Activated CD4-positive, alpha-beta T cell treated with anti-CD3 and anti-CD28 coated beads, Interleukin-2, amount 50 U/mL, for 1 hour (primary cell): ENCODE data around the gene SPPL2C.
"Not testable (repeated sequence)": the region's sequence is repeated elsewhere in the genome, so short reads cannot be mapped to it uniquely, and the experiment has no call there.

ENCODE experiments used
- DNase-seq: peaks from one replicate; pipeline ENCODE4 v3.0.0-alpha.2; 2020

Gene SPPL2C

DNA sequence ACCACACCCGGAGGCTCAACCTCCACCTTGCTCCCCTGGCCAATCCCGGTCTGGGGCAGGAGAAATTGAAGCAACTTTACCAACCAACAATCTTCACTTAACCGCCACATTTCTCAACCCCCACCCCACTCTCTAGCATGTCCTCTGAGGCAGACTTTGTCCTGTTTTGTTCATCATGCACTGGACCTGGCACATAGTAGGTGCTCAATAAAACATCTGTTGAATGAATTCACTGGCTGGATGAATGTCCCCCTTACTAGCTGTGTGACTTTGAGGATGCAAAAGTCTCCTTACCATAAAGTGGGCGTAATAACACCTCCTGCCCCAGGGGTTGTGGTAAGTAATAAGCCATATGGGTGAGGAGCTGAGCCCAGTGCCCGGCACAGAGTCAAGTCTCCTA, 5.8 kb downstream of the SPPL2C start:
- no peak for DNase-seq

DNA sequence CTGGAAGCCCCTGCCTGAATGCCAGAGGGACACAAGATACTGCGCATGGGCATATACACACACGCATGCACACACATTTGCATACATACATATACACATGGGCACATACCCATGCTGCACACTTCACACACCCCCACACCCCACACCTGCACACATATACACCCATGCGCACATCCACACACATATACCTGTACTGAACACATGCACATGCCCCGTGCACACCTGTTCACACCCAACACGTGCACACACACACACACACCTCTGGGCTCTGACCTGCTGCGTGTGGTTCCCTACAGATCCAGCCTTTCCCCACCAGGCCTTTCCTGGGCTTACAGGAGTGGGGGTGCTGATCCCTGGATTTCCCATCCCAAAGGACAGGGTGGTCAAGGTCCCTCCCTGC, 6.3 kb downstream of the SPPL2C start:
- DNase-seq = no peak

GRCh38 chr17:45851464-45851863, 6.8 kb downstream of the SPPL2C start:
- no peak for DNase-seq

- DNase-seq = no peak
Observed at GRCh38 chr17:45851873-45852272, 7.2 kb downstream of the SPPL2C start.

DNA sequence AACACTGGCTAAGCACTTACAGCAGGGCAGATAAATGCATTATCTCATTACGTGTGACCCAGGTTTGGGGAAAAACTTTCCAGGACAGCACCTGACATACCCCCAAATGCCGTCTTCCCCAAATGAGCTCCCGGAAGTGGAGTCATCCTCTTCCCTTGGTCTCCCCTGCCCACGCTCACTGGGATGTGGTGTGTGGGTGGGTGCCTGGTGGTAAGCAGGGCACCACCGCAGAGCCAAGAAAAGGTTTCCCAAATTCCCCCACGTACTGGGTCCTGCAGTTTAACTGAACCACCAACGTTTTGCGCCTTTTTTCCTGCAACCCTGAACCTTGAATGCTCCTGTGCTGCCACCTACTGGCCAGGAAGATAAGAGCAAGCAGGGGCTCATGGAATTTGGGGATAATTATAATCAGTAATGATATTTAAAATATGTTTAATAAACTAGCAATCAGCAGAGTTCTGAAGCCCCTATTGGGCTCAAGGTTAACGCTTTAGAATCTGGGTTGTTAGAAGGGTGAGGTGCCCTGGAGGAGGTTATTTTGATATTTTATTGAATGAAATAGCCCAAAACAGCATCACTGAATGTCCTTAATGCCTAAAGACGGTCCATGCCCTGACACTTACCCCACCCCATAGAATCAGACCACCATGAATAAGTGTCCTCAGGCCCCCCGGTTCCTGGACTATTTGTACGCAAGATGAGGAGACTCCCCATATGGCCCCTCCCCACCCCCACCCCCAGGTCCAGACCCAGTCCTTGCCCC, 8.0 kb downstream of the SPPL2C start:
- DNase-seq = peak; percentile 62

- no peak for DNase-seq
Observed at GRCh38 chr17:45854209-45854608, 9.5 kb downstream of the SPPL2C start.

DNA sequence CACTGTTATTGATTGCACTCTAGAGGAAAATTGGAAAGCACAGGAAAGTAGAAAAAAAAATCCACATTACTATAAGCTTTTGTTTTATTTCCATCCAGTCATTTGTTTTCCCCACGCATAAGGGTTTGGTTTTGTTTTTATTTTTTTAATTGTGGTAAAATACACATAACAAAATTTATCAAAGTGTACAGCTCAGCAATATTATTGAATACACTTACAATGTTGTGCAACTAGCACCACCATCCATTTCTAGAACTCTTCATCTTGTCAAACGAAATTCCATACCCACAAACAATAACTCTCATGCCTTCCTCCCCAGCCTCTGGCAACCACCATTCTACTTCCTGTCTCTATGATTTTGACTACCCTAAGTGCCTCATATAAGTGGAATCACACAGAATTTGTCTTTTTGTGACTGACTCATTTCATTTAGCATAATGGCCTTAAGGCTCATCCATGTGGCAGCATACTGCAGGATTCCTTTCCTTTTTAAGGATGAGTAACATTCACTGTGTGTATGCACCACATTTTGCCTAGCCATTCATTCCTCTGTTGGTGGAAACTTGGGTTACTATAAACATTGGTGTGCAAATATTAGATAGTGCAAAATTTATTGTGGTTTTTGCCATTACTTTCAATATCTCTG, 11.1 kb downstream of the SPPL2C start:
- DNase-seq = no peak

DNA sequence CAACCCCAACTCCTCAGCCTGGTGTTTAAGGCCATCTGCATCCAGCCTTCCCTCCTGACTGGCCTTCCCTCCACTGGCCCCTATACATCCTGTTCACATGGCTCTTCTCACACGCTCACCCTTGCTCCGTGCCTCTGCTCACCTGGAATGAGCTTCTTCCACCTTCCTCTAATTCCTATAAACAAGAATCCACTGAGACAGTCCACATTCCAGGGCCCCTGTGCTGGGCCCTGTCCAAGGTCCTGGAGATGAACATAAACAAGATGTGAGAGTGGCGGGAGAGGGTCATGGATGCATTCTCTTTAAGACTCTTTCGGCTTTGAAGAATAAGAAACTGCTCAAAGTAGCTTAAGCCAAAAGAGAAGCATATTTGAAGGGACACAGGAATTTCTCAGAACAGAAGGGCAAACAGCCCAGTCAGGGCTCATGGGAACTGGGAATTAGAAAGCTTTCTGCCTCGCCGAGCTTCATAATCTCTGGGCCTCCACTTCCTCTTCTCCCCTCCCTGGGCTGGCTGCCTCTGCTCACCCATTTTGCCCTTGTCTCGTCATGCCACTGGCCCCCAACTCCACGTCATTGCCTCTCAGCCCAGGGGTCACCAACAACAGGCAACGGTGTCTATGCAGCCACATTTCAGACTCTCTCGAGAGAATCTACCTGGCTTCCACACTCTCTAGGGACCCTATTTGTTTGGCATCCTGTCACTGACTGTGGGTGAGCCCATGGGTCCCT, 13.5 kb downstream of the SPPL2C start:
- DNase-seq = no peak

DNA sequence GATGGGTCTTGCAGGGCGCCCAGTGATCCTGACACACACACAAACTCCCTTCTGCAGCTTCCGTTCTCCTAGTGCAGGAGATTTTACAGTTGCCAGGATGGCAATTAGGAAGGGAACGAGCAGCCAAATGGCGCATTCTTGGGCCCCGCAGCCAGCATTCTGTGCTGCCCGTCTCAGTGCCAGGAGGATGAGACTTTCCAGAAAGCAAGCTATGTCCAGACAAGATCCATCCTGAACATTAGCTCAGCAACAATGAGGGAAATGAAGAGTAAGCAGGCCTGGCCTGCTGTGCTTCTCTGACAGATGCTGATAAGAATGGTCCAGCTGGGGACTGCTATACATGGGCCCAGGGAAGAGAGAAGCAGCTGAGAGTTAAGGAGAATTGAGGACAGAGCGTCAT, 16.5 kb downstream of the SPPL2C start:
- no peak for DNase-seq

DNA sequence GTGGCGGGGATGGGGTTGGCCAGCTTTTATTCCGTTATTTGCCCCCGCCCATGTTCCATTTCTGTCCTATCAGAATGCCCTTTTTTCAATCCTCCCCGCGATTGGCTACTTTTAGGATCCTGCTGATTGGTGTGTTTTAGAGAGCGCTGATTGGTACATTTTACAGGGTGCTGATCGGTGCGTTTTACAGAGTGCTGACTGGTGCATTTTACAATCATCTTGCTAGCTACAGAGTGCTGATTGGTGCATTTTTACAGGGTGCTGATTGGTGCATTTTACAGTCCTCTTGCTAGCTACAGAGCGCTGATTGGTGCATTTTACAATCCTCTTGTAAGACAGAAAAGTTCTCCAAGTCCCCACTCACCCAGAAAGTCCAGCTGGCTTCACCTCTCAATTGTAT, 17.4 kb downstream of the SPPL2C start:
- DNase-seq = not testable (repeated sequence)

- DNase-seq = no peak
Observed at GRCh38 chr17:45863857-45864654, 19.4 kb downstream of the SPPL2C start.

GRCh38 chr17:45867171-45867570, 22.5 kb downstream of the SPPL2C start:
- DNase-seq = no peak

DNA sequence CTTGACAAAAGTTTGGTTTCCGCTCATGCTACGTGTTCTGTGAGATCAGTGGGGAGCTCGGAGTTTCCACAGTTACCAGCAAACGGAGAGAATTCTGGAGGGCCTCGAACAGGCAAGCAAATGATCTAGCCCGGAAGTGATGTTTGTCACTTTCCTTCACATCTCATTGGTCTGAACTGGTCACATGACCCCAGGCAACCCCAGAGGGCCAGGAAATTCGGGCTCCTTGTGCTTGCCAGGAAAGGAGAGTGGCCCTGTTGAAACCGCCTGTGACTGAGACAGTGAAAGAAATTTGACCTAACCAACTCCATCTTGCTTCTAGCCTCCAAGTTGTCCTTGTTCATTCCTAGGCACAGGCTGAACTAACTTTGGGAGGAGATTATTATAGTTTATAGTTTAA, 23.0 kb downstream of the SPPL2C start:
- DNase-seq = no peak

DNA sequence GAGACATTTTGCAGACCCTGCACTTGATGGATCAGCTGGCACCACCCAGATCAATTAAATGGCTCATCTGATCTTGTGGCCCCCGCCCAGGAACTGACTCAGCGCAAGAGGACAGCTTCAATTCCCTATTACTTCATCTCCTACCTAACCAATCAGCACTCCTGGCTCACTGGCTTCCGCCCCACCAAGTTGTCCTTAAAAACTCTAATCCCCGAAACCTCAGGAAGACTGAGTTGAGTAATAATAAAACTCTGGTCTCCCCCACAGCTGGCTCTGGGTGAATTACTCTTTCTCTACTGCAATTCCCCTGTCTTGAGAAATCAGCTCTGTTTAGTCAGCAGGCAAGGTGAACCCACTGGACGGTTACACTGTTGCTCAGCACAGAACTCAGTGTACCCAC, 23.6 kb downstream of the SPPL2C start:
- no peak for DNase-seq

- DNase-seq = no peak
Observed at GRCh38 chr17:45869676-45870341, 25.1 kb downstream of the SPPL2C start.

DNA sequence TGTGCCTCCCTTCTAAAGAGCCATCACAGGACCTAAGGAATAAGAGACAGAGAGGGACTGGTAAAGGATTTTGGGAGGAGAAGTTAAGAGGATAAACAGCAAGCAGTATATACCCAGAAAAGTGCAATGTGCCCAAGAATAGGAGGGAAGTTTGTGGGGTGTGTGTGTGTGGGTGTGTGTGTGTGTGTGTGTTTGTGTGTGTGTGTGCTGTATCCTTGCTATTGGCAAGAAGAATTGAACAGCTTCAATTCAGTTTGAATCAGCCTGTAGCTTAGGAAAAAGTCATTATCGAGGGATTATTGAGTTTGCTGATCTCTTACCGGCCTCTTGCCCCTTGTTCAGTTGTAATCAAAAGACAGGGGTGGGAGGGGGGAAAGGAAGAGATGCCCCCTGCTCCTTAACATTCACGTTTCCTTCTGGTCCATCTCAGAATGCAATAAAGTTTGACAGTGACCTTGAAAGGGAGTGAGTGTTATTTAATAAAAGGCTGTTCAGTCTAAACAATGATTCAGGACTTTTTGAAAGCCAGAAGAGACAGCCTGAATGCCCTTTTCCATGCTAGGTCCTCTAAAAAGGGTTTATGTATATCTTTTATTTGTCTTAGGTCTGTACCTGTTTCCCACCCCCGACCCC, 25.8 kb downstream of the SPPL2C start:
- no peak for DNase-seq

- DNase-seq = no peak
Observed at GRCh38 chr17:45871718-45872117, 27.0 kb downstream of the SPPL2C start.

GRCh38 chr17:45873728-45874127, 29.0 kb downstream of the SPPL2C start:
- peak; percentile 32 for DNase-seq

- DNase-seq = no peak
Observed at GRCh38 chr17:45874151-45874550, 29.5 kb downstream of the SPPL2C start.

- DNase-seq = no peak
Observed at GRCh38 chr17:45876539-45876938, 31.9 kb downstream of the SPPL2C start.

DNA sequence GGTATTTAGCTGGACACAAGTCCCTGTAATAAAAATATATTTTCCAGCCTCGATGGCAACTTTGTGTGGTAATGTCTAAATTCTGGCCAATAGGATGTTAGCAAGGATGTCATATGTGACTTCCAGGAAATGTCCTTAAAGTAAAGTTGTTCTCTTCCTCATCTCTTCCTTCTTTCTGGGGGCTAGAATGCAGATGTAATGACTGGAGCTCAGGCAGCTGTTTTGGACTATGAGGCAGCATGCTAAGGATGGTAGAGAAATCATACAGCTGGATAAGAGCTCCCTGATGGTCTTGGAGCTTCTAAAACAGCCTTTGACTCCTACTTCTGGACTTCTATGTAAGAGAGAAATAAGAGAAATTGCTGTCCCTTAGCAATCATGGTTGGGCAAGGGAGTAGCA, 32.8 kb downstream of the SPPL2C start:
- DNase-seq = no peak

DNA sequence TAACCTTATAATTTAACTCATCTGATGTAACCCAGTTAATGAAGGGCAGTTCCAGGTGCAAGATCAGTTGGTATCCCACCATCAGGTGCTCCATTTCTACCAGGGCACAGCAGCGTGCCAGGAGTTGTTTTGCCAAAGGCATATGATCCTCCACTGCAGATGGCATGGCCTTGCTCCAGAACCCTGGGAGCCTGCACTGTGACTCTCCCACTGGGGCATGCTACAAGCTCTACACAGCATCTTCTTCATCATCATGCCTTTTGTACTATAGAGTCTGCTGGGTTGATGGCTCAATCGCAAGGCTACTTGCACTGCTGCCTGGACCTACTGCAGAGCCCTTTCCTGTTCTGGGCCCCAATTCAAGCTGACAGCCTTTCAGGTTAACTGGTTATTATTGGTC, 38.4 kb downstream of the SPPL2C start:
- no peak for DNase-seq
